ENCODE results near the gene ATP11A.

GRCh38 chr13:112838038-112838841, 148.4 kb downstream of the ATP11A start:
- TF ChIP-seq CTCF (conservative IDR thresholded peaks at IDR 0.05; ENCODE audit: low read depth, low read length) (no peak), EZH2 (IDR thresholded peaks at IDR 0.05; ENCODE audit: borderline replicate concordance, low read depth, low read length, poor library complexity, severe bottlenecking) (no peak)
